ENCODE measurements around the gene FAM149A.

FAM149A gene

DNA sequence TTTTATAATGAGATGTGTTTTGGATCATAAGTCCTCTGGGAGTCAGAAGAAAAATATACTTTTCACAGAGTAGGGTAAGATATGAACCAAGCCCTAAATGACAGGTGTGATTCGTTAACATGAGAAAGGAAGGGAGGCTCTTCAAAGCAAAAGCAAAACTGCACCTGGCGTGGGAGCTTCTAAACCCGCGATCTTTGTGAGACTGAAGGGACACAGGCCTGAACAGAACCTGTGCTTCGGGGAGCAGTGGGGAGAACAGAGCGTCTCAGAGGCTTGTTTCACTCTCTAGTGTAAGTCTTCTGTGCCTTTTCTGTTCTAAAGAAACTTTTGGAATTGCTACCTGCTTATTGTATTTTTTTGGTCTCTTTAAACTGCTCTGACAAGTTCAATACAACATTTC lies 56.6 kb downstream of the FAM149A start:
- H3K4me3 ChIP-seq (ENCODE audit: low read depth, low read length) = no peak overlapping the region
- no peak for DNase-seq (ENCODE audit: low read depth)
- no peak for TF ChIP-seq MYC (IDR thresholded peaks at IDR 0.05; ENCODE audit: low read depth, low read length)
- TF ChIP-seq, protein P1, sequence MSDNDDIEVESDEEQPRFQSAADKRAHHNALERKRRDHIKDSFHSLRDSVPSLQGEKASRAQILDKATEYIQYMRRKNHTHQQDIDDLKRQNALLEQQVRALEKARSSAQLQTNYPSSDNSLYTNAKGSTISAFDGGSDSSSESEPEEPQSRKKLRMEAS (IDR thresholded peaks at IDR 0.05; ENCODE audit: low read depth, low read length) = no peak

- H3K4me3 ChIP-seq (ENCODE audit: low read depth, low read length) = no peak overlapping the region
- TF ChIP-seq MYC (IDR thresholded peaks at IDR 0.05; ENCODE audit: low read depth, low read length) (no peak), POLR2A (IDR thresholded peaks at IDR 0.05; ENCODE audit: extremely low read depth, insufficient read length) (no peak), CTCF (IDR thresholded peaks at IDR 0.05; ENCODE audit: low read depth, low read length) (no peak)
- TF ChIP-seq, protein P1 (IDR thresholded peaks at IDR 0.05; ENCODE audit: low read depth, low read length) = no peak
- no peak for DNase-seq (ENCODE audit: low read depth)
Observed at GRCh38 chr4:186166852-186167512, 62.5 kb downstream of the FAM149A start.

DNA sequence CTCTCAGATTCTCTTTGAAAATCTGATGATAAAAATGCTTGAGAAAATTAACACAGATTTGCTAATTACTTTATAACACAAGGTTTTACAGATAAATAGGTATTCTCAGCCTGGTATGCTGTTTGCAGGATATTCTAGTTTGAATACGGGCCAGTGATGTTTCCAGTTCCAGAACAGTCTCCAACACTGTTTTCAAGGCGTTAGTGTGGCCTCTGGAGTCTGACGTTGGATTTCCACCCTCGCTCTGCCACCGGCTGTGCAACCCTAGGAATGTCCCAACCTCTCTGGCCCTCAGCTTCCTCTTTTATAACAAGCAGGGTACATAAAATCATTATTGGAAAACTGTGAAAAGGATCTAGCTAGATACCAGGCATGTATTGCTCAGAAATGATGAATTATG lies 63.1 kb downstream of the FAM149A start:
- no peak for DNase-seq (ENCODE audit: low read depth)
- no peak overlapping the region for H3K4me3 ChIP-seq (ENCODE audit: low read depth, low read length)
- no peak for TF ChIP-seq CTCF (IDR thresholded peaks at IDR 0.05; ENCODE audit: low read depth, low read length)
- no peak for TF ChIP-seq POLR2A (IDR thresholded peaks at IDR 0.05; ENCODE audit: extremely low read depth, insufficient read length)
- TF ChIP-seq, protein P1 (IDR thresholded peaks at IDR 0.05; ENCODE audit: low read depth, low read length) = no peak
- no peak for TF ChIP-seq MYC (IDR thresholded peaks at IDR 0.05; ENCODE audit: low read depth, low read length)

GRCh38 chr4:186168750-186169149 lies 64.2 kb downstream of the FAM149A start:
- DNase-seq (ENCODE audit: low read depth) = no peak
- TF ChIP-seq CTCF (IDR thresholded peaks at IDR 0.05; ENCODE audit: low read depth, low read length) (no peak), MYC (IDR thresholded peaks at IDR 0.05; ENCODE audit: low read depth, low read length) (no peak), POLR2A (IDR thresholded peaks at IDR 0.05; ENCODE audit: extremely low read depth, insufficient read length) (no peak)
- TF ChIP-seq, protein P1 (IDR thresholded peaks at IDR 0.05; ENCODE audit: low read depth, low read length) = no peak
- H3K4me3 ChIP-seq (ENCODE audit: low read depth, low read length) = no peak overlapping the region

DNA sequence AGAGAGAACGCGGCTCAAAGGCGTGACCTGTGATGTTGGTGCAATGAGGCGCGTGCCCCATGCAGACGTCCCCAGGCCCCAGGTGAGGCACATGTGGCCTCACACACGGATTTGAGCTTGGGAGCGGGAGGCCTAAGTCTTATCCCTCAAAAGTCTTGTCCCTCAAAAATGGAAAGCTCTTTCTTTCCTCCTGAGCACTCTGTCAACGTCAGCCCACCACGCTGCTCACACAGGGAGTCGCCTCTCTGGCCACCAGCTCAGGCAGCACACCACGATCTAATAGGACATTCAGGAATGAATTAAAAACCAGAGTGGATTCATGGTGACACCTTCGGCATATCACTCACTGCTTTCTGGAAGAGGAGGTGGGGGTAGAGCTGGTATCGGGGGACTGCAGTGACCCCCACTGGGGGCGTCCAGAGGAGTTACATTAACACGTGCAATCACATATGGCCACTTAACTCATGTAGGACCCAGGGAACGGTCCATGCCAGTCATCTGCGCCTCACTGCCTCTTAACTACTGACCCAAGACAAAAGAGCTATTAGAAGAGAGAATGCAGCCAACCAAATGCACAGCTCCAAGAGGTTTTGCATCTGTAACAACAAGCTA lies 64.9 kb downstream of the FAM149A start:
- no peak overlapping the region for H3K4me3 ChIP-seq (ENCODE audit: low read depth, low read length)
- no peak for DNase-seq (ENCODE audit: low read depth)
- no peak for TF ChIP-seq MYC (IDR thresholded peaks at IDR 0.05; ENCODE audit: low read depth, low read length)

DNA sequence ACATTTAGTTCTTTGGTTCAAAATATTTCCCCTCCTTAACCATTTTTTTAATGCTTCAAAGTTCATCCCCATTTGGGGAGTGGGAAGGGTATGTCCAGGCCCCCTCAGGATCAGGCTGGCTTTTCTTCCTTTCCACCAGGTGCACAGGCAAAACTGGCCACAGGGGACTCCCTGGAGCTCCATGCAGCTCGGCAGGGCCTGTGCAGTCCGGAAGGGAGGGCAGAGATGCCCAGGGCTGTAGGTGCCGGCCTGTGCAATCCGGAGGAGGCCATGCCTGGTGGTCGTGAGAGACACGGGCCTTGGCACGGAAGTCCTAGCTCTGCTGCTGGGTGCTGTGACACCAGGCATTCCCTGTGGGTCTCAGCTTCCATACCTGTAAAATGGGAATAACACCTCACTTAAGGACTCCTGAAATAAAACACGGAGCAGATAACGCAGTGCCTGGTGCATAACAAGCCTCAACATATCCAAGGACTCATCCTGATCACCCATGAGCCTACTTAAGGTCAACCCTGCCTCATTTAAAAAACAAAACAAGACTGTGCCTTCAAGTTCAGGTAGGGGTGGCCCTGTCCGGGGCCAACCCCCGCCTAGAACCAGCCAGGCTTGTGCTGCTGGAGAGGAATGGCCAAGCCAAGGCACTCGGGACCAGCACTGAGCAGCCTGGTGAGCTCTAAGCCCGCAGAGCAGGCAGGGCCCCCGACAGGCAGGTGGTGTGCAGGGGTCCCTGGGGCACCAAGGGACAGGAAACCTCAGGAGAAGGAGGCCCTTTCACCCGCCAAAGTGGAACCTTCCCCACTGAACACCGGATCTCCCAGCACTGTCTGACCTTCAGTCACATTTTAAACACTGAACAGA lies 65.7 kb downstream of the FAM149A start:
- TF ChIP-seq CTCF (IDR thresholded peaks at IDR 0.05; ENCODE audit: low read depth, low read length) = no peak
- TF ChIP-seq MYC (IDR thresholded peaks at IDR 0.05; ENCODE audit: low read depth, low read length) = no peak
- TF ChIP-seq POLR2A (IDR thresholded peaks at IDR 0.05; ENCODE audit: extremely low read depth, insufficient read length) = no peak
- TF ChIP-seq, protein P1 (IDR thresholded peaks at IDR 0.05; ENCODE audit: low read depth, low read length) = no peak
- DNase-seq (ENCODE audit: low read depth) = no peak
- H3K4me3 ChIP-seq (ENCODE audit: low read depth, low read length) = no peak overlapping the region
